Raji (cell line): Measurements from ENCODE around the gene UAP1.

Experiments used
- POLR2A ChIP-seq: IDR thresholded peaks from 2 replicates; pipeline ENCODE4 v1.6.1; 2011; ENCODE audit warnings: low read depth, low read length, control low read depth; ENCODE audit not compliant: insufficient read depth

Gene UAP1

GRCh38 chr1:162554258-162554657, 7.3 kb upstream of the UAP1 start:
- TF ChIP-seq POLR2A: no peak

- no peak for TF ChIP-seq POLR2A
These were observed 4.0 kb upstream of the UAP1 start for GRCh38 chr1:162557536-162557935.

- no peak for TF ChIP-seq POLR2A
These were observed 1.1 kb upstream of the UAP1 start for GRCh38 chr1:162560303-162561036.

DNA sequence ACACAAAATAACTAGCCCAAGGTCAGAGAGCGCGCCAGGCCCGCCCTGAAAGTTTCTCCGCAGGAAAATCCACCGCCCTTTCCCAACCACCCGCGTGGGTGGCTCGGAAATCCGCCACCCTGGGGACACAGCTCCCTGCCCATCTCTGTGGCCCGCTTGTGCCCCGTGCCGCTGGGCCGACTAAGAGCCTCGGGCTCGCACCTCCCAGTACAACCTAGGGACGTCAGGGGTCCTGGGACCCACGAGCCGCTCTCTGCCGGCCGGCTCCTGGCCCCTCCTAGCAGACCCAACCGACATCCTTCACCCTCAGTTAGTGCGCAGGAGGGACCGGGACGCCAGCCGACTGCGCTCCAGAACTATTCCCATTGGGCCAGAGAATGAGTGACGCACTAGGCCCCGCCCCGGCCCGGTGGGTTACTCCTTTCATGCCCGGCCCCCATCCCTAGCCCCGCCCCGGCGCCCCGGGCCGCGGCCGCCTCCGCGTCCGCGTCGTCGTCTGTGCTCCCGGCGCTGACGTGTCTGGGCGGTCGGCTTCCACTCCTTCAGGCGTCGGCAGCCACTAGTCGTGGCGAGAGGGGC, 396 bp upstream of the UAP1 start:
- peak; percentile 86 for TF ChIP-seq POLR2A

- no peak for TF ChIP-seq POLR2A
These were observed 927 bp downstream of the UAP1 start for GRCh38 chr1:162562470-162562828.

DNA sequence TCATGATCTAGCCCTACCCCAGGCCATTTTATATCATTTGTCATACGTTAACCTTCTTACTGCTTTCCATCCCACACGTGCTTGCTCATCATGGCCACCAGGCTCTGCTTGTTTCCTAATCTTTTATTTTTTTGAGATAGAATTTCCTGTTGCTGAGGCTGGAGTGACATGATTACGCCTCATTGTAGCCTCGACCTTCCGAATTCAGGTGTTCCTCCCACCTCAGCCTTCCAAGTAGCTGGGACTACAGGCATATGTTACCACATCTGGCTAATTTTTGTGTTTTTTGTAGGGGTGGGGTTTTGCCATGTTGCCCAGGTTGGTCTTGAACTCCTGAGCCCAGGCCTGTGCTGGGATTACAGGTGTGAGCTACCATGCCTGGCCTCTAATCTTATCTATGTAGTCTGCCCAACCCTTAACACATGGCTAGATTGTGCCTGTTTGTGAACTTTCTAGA, 3.3 kb downstream of the UAP1 start:
- no peak for TF ChIP-seq POLR2A

DNA sequence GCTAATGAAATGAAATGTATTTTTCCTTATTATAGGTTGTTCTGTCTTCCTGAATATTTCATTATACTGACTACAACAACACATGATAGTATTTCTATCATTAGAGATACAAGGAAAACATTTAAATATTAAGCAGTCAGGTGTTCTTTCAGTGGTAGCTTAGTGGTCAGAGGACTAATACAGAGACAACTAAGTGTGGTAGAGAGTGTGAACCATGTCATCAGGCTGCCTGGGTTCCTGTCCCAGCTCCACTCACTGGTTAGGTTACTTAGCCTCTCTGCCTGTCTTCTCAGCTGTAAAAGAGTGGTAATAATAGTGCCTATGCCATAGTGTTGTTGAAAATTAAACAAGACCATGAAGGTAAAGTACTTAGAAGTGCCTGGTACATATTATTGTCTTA, 3.9 kb downstream of the UAP1 start:
- no peak for TF ChIP-seq POLR2A

- no peak for TF ChIP-seq POLR2A
These were observed 5.3 kb downstream of the UAP1 start for GRCh38 chr1:162566870-162567269.

- no peak for TF ChIP-seq POLR2A
These were observed 7.3 kb downstream of the UAP1 start for GRCh38 chr1:162568802-162569201.

DNA sequence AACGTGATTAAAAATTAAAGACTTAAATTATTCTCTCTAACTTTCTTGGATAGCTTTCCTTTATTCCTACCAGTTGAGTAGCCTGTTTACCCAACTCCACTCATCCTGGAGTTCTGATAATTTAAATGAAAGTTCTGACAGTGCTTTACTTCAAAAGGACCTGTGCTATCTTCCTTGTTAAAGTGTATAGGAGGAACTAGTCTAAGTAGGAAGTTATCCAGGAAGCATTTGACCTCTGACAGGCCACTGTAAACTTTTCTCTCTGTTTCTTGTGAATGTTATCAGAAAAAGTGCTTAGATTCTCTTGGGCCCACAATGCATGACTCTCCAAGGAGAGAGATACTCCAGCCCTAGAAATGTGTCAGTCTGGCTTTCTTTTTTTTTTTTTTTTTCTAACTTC, 9.2 kb downstream of the UAP1 start:
- no peak for TF ChIP-seq POLR2A

DNA sequence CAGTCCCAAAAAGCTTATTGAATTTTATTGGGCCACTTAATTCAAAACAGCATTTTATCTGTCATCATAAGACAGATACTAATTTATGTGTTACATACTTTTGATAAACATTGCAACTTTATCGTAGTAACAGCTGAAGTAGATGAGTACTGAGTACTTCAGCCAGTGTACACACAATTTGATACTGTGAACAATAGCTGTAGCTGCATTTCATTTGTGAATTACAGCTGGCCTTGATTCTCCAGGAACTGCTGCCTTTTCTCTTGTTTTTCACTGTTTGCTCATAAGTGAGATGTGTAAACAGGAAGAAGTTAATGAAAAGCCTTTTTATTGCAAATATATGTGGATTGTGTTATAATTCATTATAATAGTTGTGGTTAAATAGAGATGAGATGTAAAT, 10.2 kb downstream of the UAP1 start:
- TF ChIP-seq POLR2A: no peak

DNA sequence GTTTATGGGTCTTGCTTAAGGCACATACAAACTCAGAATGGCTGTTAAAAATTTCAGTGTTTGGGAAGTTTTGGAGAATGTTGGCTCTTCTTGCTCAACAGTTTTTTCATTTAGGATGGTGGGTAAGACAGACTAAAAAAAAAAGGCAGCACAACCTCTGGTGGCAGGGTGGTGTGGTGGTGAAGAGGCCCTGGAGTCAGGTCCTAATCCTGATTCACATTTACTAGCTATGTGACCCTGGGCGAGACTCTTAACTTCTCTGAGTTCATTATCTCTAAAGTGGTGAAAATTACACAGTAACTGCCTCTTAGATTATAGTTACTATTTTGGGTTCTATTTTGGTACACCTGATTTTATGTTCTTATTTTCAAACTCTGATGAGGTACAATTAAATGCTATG, 11.6 kb downstream of the UAP1 start:
- TF ChIP-seq POLR2A: no peak

DNA sequence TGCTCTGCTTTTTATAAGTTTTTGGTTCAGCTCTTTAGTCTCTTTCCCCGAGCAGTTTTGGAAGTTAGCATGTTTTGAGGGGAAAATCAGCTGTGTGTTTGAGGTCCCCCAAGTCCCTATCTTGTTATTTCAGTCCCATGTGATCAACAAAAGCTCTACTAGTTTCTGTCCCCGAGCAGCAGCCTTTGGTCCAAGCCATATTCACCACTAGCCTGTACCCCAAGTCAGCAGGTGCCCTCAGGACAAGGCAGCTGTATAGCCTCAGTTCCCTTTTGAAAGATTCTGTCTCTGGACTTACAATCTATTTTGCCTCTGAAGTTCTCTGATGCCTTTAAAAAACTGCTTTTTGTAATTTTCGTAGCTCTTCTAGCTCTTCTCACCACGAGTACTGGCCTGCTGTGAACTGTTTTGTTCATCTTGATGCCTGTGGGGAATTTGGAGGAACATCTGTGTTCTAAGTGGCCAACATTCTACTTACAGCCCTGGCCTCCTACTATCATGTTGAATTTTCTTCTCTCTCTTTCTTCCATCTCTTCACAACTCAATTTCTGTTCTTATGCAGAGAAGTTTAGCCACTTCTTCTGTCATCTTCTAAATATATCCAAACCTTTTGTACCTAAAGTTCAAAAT, 16.7 kb downstream of the UAP1 start:
- no peak for TF ChIP-seq POLR2A

- TF ChIP-seq POLR2A: no peak
These were observed 17.4 kb downstream of the UAP1 start for GRCh38 chr1:162578936-162579335.

GRCh38 chr1:162580308-162580707, 18.8 kb downstream of the UAP1 start:
- TF ChIP-seq POLR2A: no peak

- no peak for TF ChIP-seq POLR2A
These were observed 25.8 kb downstream of the UAP1 start for GRCh38 chr1:162587347-162587746.
